Prostate gland (tissue), 2 donors: ENCODE results near the gene EPSTI1. TPM values are rescaled to one million over a fixed set of nuclear protein-coding genes. Genes with fewer than 3 reads are reported as not detected.

Source experiments
- DNase-seq: peaks from one replicate; pipeline ENCODE4 v3.0.0-alpha.2; 2019; ENCODE audit warnings: low spot score
- H3K27ac ChIP-seq, 2 donors: fragments of 200-600 bp; sonication (generic); 2 replicates each; pipeline ENCODE4 v1.5.1; 2017 to 2019
- H3K27me3 ChIP-seq: fragments of 200-600 bp; sonication (generic); replicated peaks from 2 replicates; pipeline ENCODE4 v1.5.1; 2019; ENCODE audit not compliant: insufficient read depth
- H3K36me3 ChIP-seq, 2 donors: fragments of 200-600 bp; sonication (generic); 1 replicate in 1 of 2; 2 replicates in 1 of 2; pipeline versions ENCODE4 v1.5.1 to v1.8.1; 2017 to 2019
- H3K4me1 ChIP-seq: fragments of 200-600 bp; sonication (generic); replicated peaks from 2 replicates; pipeline ENCODE4 v1.5.1; 2019
- H3K4me3 ChIP-seq, 2 donors: fragments of 200-600 bp; sonication (generic); 2 replicates each; pipeline ENCODE4 v1.5.1; 2017 to 2019
- H3K9me3 ChIP-seq: fragments of 200-600 bp; sonication (generic); 2 replicates; pipeline ENCODE4 v1.5.1; 2017
- CTCF ChIP-seq, 4 experiments: fragments of 200-600 bp in 2 of 4; fragments of 450-650 bp in 2 of 4; sonication (generic) in 2 of 4; IDR thresholded peaks; 1 replicate in 3 of 4; 2 replicates in 1 of 4; pipeline ENCODE4 v1.5.1; 2016 to 2019; ENCODE audit warnings: antibody characterized with exemption in 4 of 4, mild to moderate bottlenecking in 2 of 4, moderate library complexity in 2 of 4
- POLR2A ChIP-seq: fragments of 450-650 bp; IDR thresholded peaks from one replicate; pipeline ENCODE4 v1.6.1; 2016; ENCODE audit warnings: antibody characterized with exemption, mild to moderate bottlenecking
- POLR2AphosphoS5 ChIP-seq: sonication (generic); formaldehyde crosslinking; IDR thresholded peaks from one replicate; pipeline ENCODE4 v1.6.1; 2017; ENCODE audit warnings: antibody characterized with exemption
- WGBS: methylation state at CpG from one replicate; pipeline ENCODE4 v1.1.5; 2018; 5-methylcytosine and 5-hydroxymethylcytosine counted together
- intact Hi-C: fragments of 100-400 bp; cut with DNase I; formaldehyde crosslinking; loops from one replicate; pipeline ENCODE4 v1.14.2; 2022
- total RNA-seq, 2 donors: library from RNA; depleted of rRNA; stranded (reverse); fragments of >200 nt; gene quantifications; one replicate each; pipeline ENCODE4 v1.1.0, GENCODE V29; 2016

The EPSTI1 gene
- total RNA-seq, 2 donors from 2014 or later = 1.7 to 8.0 TPM

- no peaks in the 10 kb centered on the region for H3K4me1 ChIP-seq
- H3K27ac ChIP-seq = no peak overlapping the region
- H3K9me3 ChIP-seq = no peaks in the 10 kb centered on the region
- no peaks in the 10 kb centered on the region for H3K36me3 ChIP-seq
- intact Hi-C loops = no loop called here
- TF ChIP-seq POLR2A (no peak), CTCF (IDR thresholded peaks at IDR 0.05) (no peak), POLR2AphosphoS5 (no peak)
- DNase-seq = no peak
- H3K27me3 ChIP-seq = no peaks in the 10 kb centered on the region
- no peak overlapping the region for H3K4me3 ChIP-seq
Observed at GRCh38 chr13:42984026-42984425, 8.0 kb downstream of the EPSTI1 start.

GRCh38 chr13:42981853-42982252 is 10.2 kb downstream of the EPSTI1 start:
- intact Hi-C loops = no loop called here
- TF ChIP-seq CTCF (IDR thresholded peaks at IDR 0.05) (no peak), POLR2AphosphoS5 (no peak), POLR2A (no peak)
- Histone ChIP-seq H3K4me1 (no peaks in the 10 kb centered on the region), H3K27ac (no peak overlapping the region), H3K9me3 (no peaks in the 10 kb centered on the region), H3K4me3 (no peak overlapping the region), H3K27me3 (no peaks in the 10 kb centered on the region), H3K36me3 (no peaks in the 10 kb centered on the region)
- 78% methylated on average over 1 of the region's 1 CpG for WGBS
- DNase-seq = no peak

- no peak for DNase-seq
- no peak overlapping the region for H3K4me3 ChIP-seq
- whole genome bisulfite sequencing = 46% methylated on average over 3 of the region's 3 CpGs
- no peak for TF ChIP-seq POLR2AphosphoS5
- TF ChIP-seq POLR2A = no peak
- no peak for TF ChIP-seq CTCF (IDR thresholded peaks at IDR 0.05)
- no peaks in the 10 kb centered on the region for H3K27me3 ChIP-seq
- intact Hi-C loops = no loop called here
- no peak overlapping the region for H3K27ac ChIP-seq
- H3K9me3 ChIP-seq = no peaks in the 10 kb centered on the region
- no peaks in the 10 kb centered on the region for H3K4me1 ChIP-seq
- no peaks in the 10 kb centered on the region for H3K36me3 ChIP-seq
Observed at GRCh38 chr13:42981317-42981716, 10.7 kb downstream of the EPSTI1 start.

GRCh38 chr13:42977219-42977659 is 14.8 kb downstream of the EPSTI1 start:
- H3K27me3 ChIP-seq = no peaks in the 10 kb centered on the region
- 96% methylated on average over 1 of the region's 1 CpG for WGBS
- no peak overlapping the region for H3K4me3 ChIP-seq
- no peak for TF ChIP-seq POLR2AphosphoS5
- no peak for TF ChIP-seq POLR2A
- no peak for TF ChIP-seq CTCF (IDR thresholded peaks at IDR 0.05)
- DNase-seq = no peak
- intact Hi-C loops = no loop called here
- no peaks in the 10 kb centered on the region for H3K36me3 ChIP-seq
- no peaks in the 10 kb centered on the region for H3K4me1 ChIP-seq
- H3K9me3 ChIP-seq = no peaks in the 10 kb centered on the region
- H3K27ac ChIP-seq = no peak overlapping the region

- no peak for TF ChIP-seq POLR2A
- no peak for TF ChIP-seq CTCF (IDR thresholded peaks at IDR 0.05)
- no peak for TF ChIP-seq POLR2AphosphoS5
- Histone ChIP-seq H3K9me3 (no peaks in the 10 kb centered on the region), H3K4me3 (no peak overlapping the region), H3K4me1 (no peaks in the 10 kb centered on the region), H3K27me3 (no peaks in the 10 kb centered on the region), H3K36me3 (no peaks in the 10 kb centered on the region), H3K27ac (no peak overlapping the region)
- no peak for DNase-seq
- WGBS = 84% methylated on average over 3 of the region's 3 CpGs
- intact Hi-C loops = no loop called here
Observed at GRCh38 chr13:42976066-42976465, 16.0 kb downstream of the EPSTI1 start.
